ENCODE measurements around the gene HOXA6.
A peak's percentile ranks its signal among the peaks of the same experiment; 100 is the strongest.

Gene HOXA6

GRCh38 chr7:27172823-27173510, 25.4 kb upstream of the HOXA6 start:
- peak; percentile 21 for DNase-seq

- peak; percentile 1 for DNase-seq
Measured at GRCh38 chr7:27172315-27172774, 24.8 kb upstream of the HOXA6 start.

- peak; percentile 1 for DNase-seq
Measured at GRCh38 chr7:27171637-27172314, 24.2 kb upstream of the HOXA6 start.

GRCh38 chr7:27171325-27171636, 23.7 kb upstream of the HOXA6 start:
- DNase-seq = peak; percentile 1

- DNase-seq = no peak
Measured at GRCh38 chr7:27170426-27171324, 23.1 kb upstream of the HOXA6 start.

GRCh38 chr7:27169658-27170425, 22.3 kb upstream of the HOXA6 start:
- DNase-seq = no peak

- DNase-seq = no peak
Measured at GRCh38 chr7:27168265-27168947, 20.8 kb upstream of the HOXA6 start.

GRCh38 chr7:27167916-27168264, 20.3 kb upstream of the HOXA6 start:
- no peak for DNase-seq

GRCh38 chr7:27166531-27167505, 19.2 kb upstream of the HOXA6 start:
- DNase-seq = no peak

- no peak for DNase-seq
Measured at GRCh38 chr7:27165996-27166530, 18.5 kb upstream of the HOXA6 start.

- no peak for DNase-seq
Measured at GRCh38 chr7:27165089-27165995, 17.8 kb upstream of the HOXA6 start, which contains the start of gene HOXA9. TSS of gene HOXA9 (minus strand) at chr7:27165537. CDS start at chr7:27165457, 80 bp downstream.

GRCh38 chr7:27164367-27165088, 17.0 kb upstream of the HOXA6 start:
- DNase-seq = no peak

- DNase-seq = no peak
Measured at GRCh38 chr7:27164045-27164366, 16.4 kb upstream of the HOXA6 start.

- no peak for DNase-seq
Measured at GRCh38 chr7:27163288-27164044, 15.9 kb upstream of the HOXA6 start.

GRCh38 chr7:27162561-27163287, 15.2 kb upstream of the HOXA6 start:
- DNase-seq = no peak

GRCh38 chr7:27161721-27162560, 14.4 kb upstream of the HOXA6 start:
- no peak for DNase-seq

All from activated naive CD4-positive, alpha-beta T cell treated with Interleukin-2 at 50 U/mL for 16 hours (primary cell).